Cardiac septum (tissue), 1 donor: Measurements from ENCODE around the gene LGR6. TPM values are rescaled to one million over a fixed set of nuclear protein-coding genes. Genes with fewer than 3 reads are reported as not detected.
"Not testable (repeated sequence)": the region's sequence is repeated elsewhere in the genome, so short reads cannot be mapped to it uniquely, and the experiment has no call there.

Experiments used
- DNase-seq: peaks from one replicate; pipeline ENCODE4 v3.0.0-alpha.2; 2020; ENCODE audit warnings: low spot score
- intact Hi-C: fragments of 100-400 bp; cut with DNase I; formaldehyde crosslinking; loops from one replicate; pipeline ENCODE4 v1.14.0; 2022
- total RNA-seq: library from RNA; stranded (reverse); fragmentation: NEBNext Ultra II Directional; extraction: Animal tissue kit (Norgen Biotek cat#: 25700); gene quantifications from one replicate; pipeline ENCODE4 v1.2.1, GENCODE V29; 2021
- donor health status: DM: no; HTN: no; CAD: no.

The LGR6 gene
- total RNA-seq, 1 donor from 2014 or later = 0.86 TPM

- DNase-seq = no peak
- intact Hi-C loops = loop anchor here (2.0 to 10.0 kb wide), 2 partner anchors 115 to 247 kb away; no protein-coding TSS in a partner anchor
Measured at GRCh38 chr1:202348005-202348508, 154.5 kb downstream of the LGR6 start.

- peak; percentile 99 for DNase-seq
- intact Hi-C loops = loop anchor here (2.0 to 10.0 kb wide), 2 partner anchors 114 to 246 kb away; no protein-coding TSS in a partner anchor
Measured at GRCh38 chr1:202348509-202349205, 155.1 kb downstream of the LGR6 start, which contains the start of gene PPP1R12B. Gene PPP1R12B, plus strand, starts transcription at chr1:202348699. Its CDS starts 153 bp downstream, at chr1:202348852.

GRCh38 chr1:202349206-202349928 is 155.8 kb downstream of the LGR6 start:
- no peak for DNase-seq
- intact Hi-C loops = loop anchor here (2.0 to 10.0 kb wide), 2 partner anchors 113 to 245 kb away; no protein-coding TSS in a partner anchor

GRCh38 chr1:202351725-202352124 is 158.1 kb downstream of the LGR6 start:
- intact Hi-C loops = loop anchor here (5.0 kb wide), 1 partner anchor 51 kb away; no protein-coding TSS in a partner anchor
- no peak for DNase-seq

GRCh38 chr1:202352583-202353197 is 159.1 kb downstream of the LGR6 start:
- not testable (repeated sequence) for DNase-seq
- intact Hi-C loops = loop anchor here (5.0 kb wide), 1 partner anchor 50 kb away; no protein-coding TSS in a partner anchor

GRCh38 chr1:202355944-202356553 is 162.4 kb downstream of the LGR6 start:
- intact Hi-C loops = no loop called here
- no peak for DNase-seq

- intact Hi-C loops = no loop called here
- DNase-seq = no peak
Measured at GRCh38 chr1:202357506-202357905, 163.9 kb downstream of the LGR6 start.

- intact Hi-C loops = no loop called here
- no peak for DNase-seq
Measured at GRCh38 chr1:202361224-202361623, 167.6 kb downstream of the LGR6 start.

- no peak for DNase-seq
- intact Hi-C loops = no loop called here
Measured at GRCh38 chr1:202361701-202362100, 168.1 kb downstream of the LGR6 start.

GRCh38 chr1:202362212-202362611 is 168.6 kb downstream of the LGR6 start:
- no peak for DNase-seq
- intact Hi-C loops = no loop called here

GRCh38 chr1:202365092-202365815 is 171.7 kb downstream of the LGR6 start:
- intact Hi-C loops = no loop called here
- no peak for DNase-seq

GRCh38 chr1:202367271-202367670 is 173.7 kb downstream of the LGR6 start:
- intact Hi-C loops = no loop called here
- no peak for DNase-seq

Other genes with a start within 250 kb of the LGR6 start
- gene LMOD1, start 247.3 kb upstream of the LGR6 start, total RNA-seq = 9.6 TPM
- gene TIMM17A, start 238.3 kb upstream of the LGR6 start, total RNA-seq = 79.1 TPM
- 17.4 TPM for gene RNPEP, start 211.2 kb upstream of the LGR6 start, total RNA-seq
- gene ELF3, start 183.2 kb upstream of the LGR6 start, total RNA-seq = 2.0 TPM
- not detected for gene GPR37L1, start 70.9 kb upstream of the LGR6 start, total RNA-seq
- gene ARL8A, start 49.1 kb upstream of the LGR6 start, total RNA-seq = 74.5 TPM
- 1.2 TPM for gene PTPN7, start 33.2 kb upstream of the LGR6 start, total RNA-seq
- gene UBE2T, start 148.1 kb downstream of the LGR6 start, total RNA-seq = 7.9 TPM
- gene PPP1R12B, start 154.9 kb downstream of the LGR6 start, total RNA-seq = 428 TPM